ENCODE data around the gene TRIM7. TPM values are rescaled to one million over a fixed set of nuclear protein-coding genes. Genes with fewer than 3 reads are reported as not detected.
A peak's percentile ranks its signal among the peaks of the same experiment; 100 is the strongest.
"Not testable (repeated sequence)": the region's sequence is repeated elsewhere in the genome, so short reads cannot be mapped to it uniquely, and the experiment has no call there.

TRIM7 gene
- polyA plus RNA-seq, 1 donor from 2014 or later = 2.1 TPM

- Histone ChIP-seq H3K9me2 (ENCODE audit: insufficient read depth, low read length) (no peaks in the 10 kb centered on the region), H3K9me3 (ENCODE audit: low read length) (no peaks in the 10 kb centered on the region), H3K4me2 (ENCODE audit: low read length) (peak overlapping the region; percentile 61), H2AFZ (ENCODE audit: low read depth, low read length) (no peak overlapping the region), H3K9ac (ENCODE audit: low read length) (peak overlapping the region; percentile 15), H3K36me3 (ENCODE audit: insufficient read depth, low read length) (no peaks in the 10 kb centered on the region), H4K20me1 (ENCODE audit: insufficient read depth) (no peaks in the 10 kb centered on the region), H3K27ac (ENCODE audit: low read length) (no peak overlapping the region), H3K79me2 (replicated peaks; ENCODE audit: insufficient read depth, low read length) (no peaks in the 10 kb centered on the region), H3K27me3 (ENCODE audit: insufficient read depth, low read depth, low read length) (peaks cover 14% of the 10 kb centered on the region), H3F3A (ENCODE audit: insufficient read depth, low read length, poor library complexity, severe bottlenecking) (peaks cover 2% of the 10 kb centered on the region), H3K4me3 (ENCODE audit: low read length) (peak overlapping the region; percentile 73)
- TF ChIP-seq SMC3 (conservative IDR thresholded peaks at IDR 0.05; ENCODE audit: poor library complexity) (no peak), POLR2AphosphoS5 (IDR thresholded peaks at IDR 0.05) (no peak), CTCF (IDR thresholded peaks at IDR 0.05; ENCODE audit: poor library complexity, severe bottlenecking) (peak; percentile 34), TAF1 (IDR thresholded peaks at IDR 0.05; ENCODE audit: low read depth) (no peak), MXI1 (conservative IDR thresholded peaks at IDR 0.05; ENCODE audit: poor library complexity, severe bottlenecking) (peak; percentile 47)
These were observed 12.3 kb upstream of the TRIM7 start for GRCh38 chr5:181217111-181217802.

GRCh38 chr5:181215997-181216989, 11.3 kb upstream of the TRIM7 start:
- no peaks in the 10 kb centered on the region for H3K9me3 ChIP-seq (ENCODE audit: low read length)
- H3K4me2 ChIP-seq (ENCODE audit: low read length) = peak overlapping the region; percentile 48
- H3K36me3 ChIP-seq (ENCODE audit: insufficient read depth, low read length) = no peaks in the 10 kb centered on the region
- no peaks in the 10 kb centered on the region for H4K20me1 ChIP-seq (ENCODE audit: insufficient read depth)
- H2AFZ ChIP-seq (ENCODE audit: low read depth, low read length) = no peak overlapping the region
- H3F3A ChIP-seq (ENCODE audit: insufficient read depth, low read length, poor library complexity, severe bottlenecking) = peaks cover 2% of the 10 kb centered on the region
- no peak overlapping the region for H3K9ac ChIP-seq (ENCODE audit: low read length)
- no peak overlapping the region for H3K27ac ChIP-seq (ENCODE audit: low read length)
- H3K9me2 ChIP-seq (ENCODE audit: insufficient read depth, low read length) = no peaks in the 10 kb centered on the region
- H3K27me3 ChIP-seq (ENCODE audit: insufficient read depth, low read depth, low read length) = peaks cover 14% of the 10 kb centered on the region
- peak overlapping the region; percentile 73 for H3K4me3 ChIP-seq (ENCODE audit: low read length)
- TF ChIP-seq MXI1 (conservative IDR thresholded peaks at IDR 0.05; ENCODE audit: poor library complexity, severe bottlenecking) (no peak), EP300 (conservative IDR thresholded peaks at IDR 0.05; ENCODE audit: poor library complexity, severe bottlenecking) (no peak), TAF1 (IDR thresholded peaks at IDR 0.05; ENCODE audit: low read depth) (no peak), POLR2AphosphoS5 (IDR thresholded peaks at IDR 0.05) (no peak), EZH2 (IDR thresholded peaks at IDR 0.05; ENCODE audit: borderline replicate concordance, insufficient read depth, low read length, poor library complexity, severe bottlenecking) (no peak), REST (IDR thresholded peaks at IDR 0.05; ENCODE audit: borderline replicate concordance) (no peak), SMC3 (conservative IDR thresholded peaks at IDR 0.05; ENCODE audit: poor library complexity) (no peak), RAD21 (conservative IDR thresholded peaks at IDR 0.05) (no peak), CTCF (IDR thresholded peaks at IDR 0.05; ENCODE audit: poor library complexity, severe bottlenecking) (no peak)
- no peaks in the 10 kb centered on the region for H3K79me2 ChIP-seq (replicated peaks; ENCODE audit: insufficient read depth, low read length)

GRCh38 chr5:181214249-181214648, 9.3 kb upstream of the TRIM7 start:
- not testable (repeated sequence) for H3K4me3 ChIP-seq (ENCODE audit: low read length); H2AFZ ChIP-seq (ENCODE audit: low read depth, low read length)

More at GRCh38 chr5:181214249-181214648, 9.3 kb upstream of the TRIM7 start:
- H3K27me3 ChIP-seq (ENCODE audit: insufficient read depth, low read depth, low read length) = peaks cover 14% of the 10 kb centered on the region
- H3K36me3 ChIP-seq (ENCODE audit: insufficient read depth, low read length); H3K9me3 ChIP-seq (ENCODE audit: low read length); H3F3A ChIP-seq (ENCODE audit: insufficient read depth, low read length, poor library complexity, severe bottlenecking); H3K9ac ChIP-seq (ENCODE audit: low read length); H3K27ac ChIP-seq (ENCODE audit: low read length); H3K4me2 ChIP-seq (ENCODE audit: low read length); H4K20me1 ChIP-seq (ENCODE audit: insufficient read depth); H3K9me2 ChIP-seq (ENCODE audit: insufficient read depth, low read length); H3K79me2 ChIP-seq (replicated peaks; ENCODE audit: insufficient read depth, low read length): not testable (repeated sequence)

All from neural cell (in vitro differentiated cells).